GM23248 (cell line): ENCODE measurements around the gene SLC2A9. TPM values are rescaled to one million over a fixed set of nuclear protein-coding genes. Genes with fewer than 3 reads are reported as not detected.

Experiments
- DNase-seq: peaks from one replicate; pipeline ENCODE4 v3.0.0-alpha.2; 2015
- H2AFZ ChIP-seq: fragments of 200-600 bp; sonication (generic); 2 replicates; pipeline ENCODE4 v1.6.1; 2016; ENCODE audit warnings: antibody characterized with exemption
- H3F3A ChIP-seq: fragments of 200-600 bp; sonication (generic); 2 replicates; pipeline ENCODE4 v1.6.1; 2016; ENCODE audit warnings: mild to moderate bottlenecking, antibody characterized with exemption, mixed run types; ENCODE audit not compliant: insufficient read depth
- H3K27ac ChIP-seq: fragments of 200-600 bp; sonication (generic); 2 replicates; pipeline ENCODE4 v1.5.1; 2016; ENCODE audit warnings: mild to moderate bottlenecking
- H3K27me3 ChIP-seq: fragments of 200-600 bp; sonication (generic); replicated peaks from 2 replicates; pipeline ENCODE4 v1.6.1; 2016; ENCODE audit warnings: mild to moderate bottlenecking; ENCODE audit not compliant: insufficient read depth
- H3K36me3 ChIP-seq: fragments of 200-600 bp; sonication (generic); 2 replicates; pipeline ENCODE4 v1.6.1; 2016; ENCODE audit warnings: low read depth, mild to moderate bottlenecking
- H3K4me1 ChIP-seq: fragments of 200-600 bp; sonication (generic); 2 replicates; pipeline ENCODE4 v1.6.1; 2016; ENCODE audit warnings: mild to moderate bottlenecking; ENCODE audit not compliant: insufficient read depth
- H3K4me2 ChIP-seq: fragments of 200-600 bp; sonication (generic); one replicate; pipeline ENCODE4 v1.6.1; 2016; ENCODE audit warnings: mild to moderate bottlenecking; ENCODE audit not compliant: unreplicated experiment
- H3K4me3 ChIP-seq: fragments of 200-600 bp; sonication (generic); 2 replicates; pipeline ENCODE4 v1.5.1; 2016; ENCODE audit warnings: mild to moderate bottlenecking
- H3K79me2 ChIP-seq: fragments of 200-600 bp; sonication (generic); 2 replicates; pipeline ENCODE4 v1.6.1; 2016; ENCODE audit warnings: mild to moderate bottlenecking; ENCODE audit not compliant: insufficient read depth
- H3K9ac ChIP-seq: fragments of 200-600 bp; sonication (generic); 2 replicates; pipeline ENCODE4 v1.6.1; 2016; ENCODE audit warnings: mild to moderate bottlenecking
- H3K9me2 ChIP-seq: fragments of 200-600 bp; sonication (generic); 2 replicates; pipeline ENCODE4 v1.6.1; 2016; ENCODE audit warnings: mixed run types, mild to moderate bottlenecking, moderate library complexity; ENCODE audit not compliant: insufficient read depth
- H3K9me3 ChIP-seq: fragments of 200-600 bp; sonication (generic); one replicate; pipeline ENCODE4 v1.6.1; 2017; ENCODE audit warnings: low read depth
- H4K20me1 ChIP-seq: fragments of 200-600 bp; sonication (generic); 2 replicates; pipeline ENCODE4 v1.6.0; 2016; ENCODE audit not compliant: insufficient read depth
- EZH2 ChIP-seq: fragments of 200-600 bp; sonication (generic); IDR thresholded peaks from 2 replicates; pipeline ENCODE4 v1.6.1; 2018; ENCODE audit warnings: antibody characterized with exemption, mild to moderate bottlenecking; ENCODE audit not compliant: insufficient read depth, poor library complexity, severe bottlenecking
- EZH2phosphoT487 ChIP-seq: fragments of 200-600 bp; sonication (generic); IDR thresholded peaks from 2 replicates; pipeline ENCODE4 v1.6.1; 2018; ENCODE audit warnings: antibody characterized with exemption, moderate library complexity, mild to moderate bottlenecking, low read depth; ENCODE audit not compliant: insufficient read depth
- WGBS, 2 experiments: methylation state at CpG; one replicate each; pipeline ENCODE4 v1.1.6; 2015 to 2017; ENCODE audit warnings: low lambda C conversion rate in 2 of 2, low coverage in 1 of 2; ENCODE audit errors: missing lambda C conversion rate in 2 of 2; 5-methylcytosine and 5-hydroxymethylcytosine counted together
- in situ Hi-C: fragments of 300-500 bp; cut with MboI; formaldehyde crosslinking; loops from 2 replicates; pipeline ENCODE4 v1.15.0; 2020
- polyA plus RNA-seq: library from polyadenylated mRNA; unstranded; fragments of >200 nt; fragmentation: Nextera tagmentation; extraction: Ambion mirVana; gene quantifications from 2 replicates; pipeline ENCODE4 v1.2.1, GENCODE V29; 2016
- total RNA-seq: library from RNA; depleted of rRNA; stranded (reverse); fragments of >200 nt; shearing (Covaris generic); gene quantifications from 2 replicates; pipeline ENCODE4 v1.2.3, GENCODE V29; 2014

The SLC2A9 gene
- total and polyA plus RNA-seq, 2 experiments from 2014 or later: 2.8 to 3.5 TPM

- 79 to 84% methylated on average over 6 of the region's 6 CpGs for WGBS, 2 experiments
- Histone ChIP-seq H3K9me3 (no peaks in the 10 kb centered on the region), H3K4me1 (no peaks in the 10 kb centered on the region), H3F3A (no peaks in the 10 kb centered on the region), H4K20me1 (no peaks in the 10 kb centered on the region), H3K4me3 (no peak overlapping the region), H3K27me3 (no peaks in the 10 kb centered on the region), H3K4me2 (no peak overlapping the region), H3K9me2 (no peaks in the 10 kb centered on the region), H3K36me3 (no peaks in the 10 kb centered on the region), H3K27ac (no peak overlapping the region), H3K9ac (no peak overlapping the region), H3K79me2 (no peaks in the 10 kb centered on the region), H2AFZ (no peak overlapping the region)
- no peak for DNase-seq
- TF ChIP-seq EZH2phosphoT487: no peak
- no peak for TF ChIP-seq EZH2
- in situ Hi-C loops: no loop called here
Observed at GRCh38 chr4:9970399-9971011, 50.8 kb downstream of the SLC2A9 start.

GRCh38 chr4:9969526-9970398 lies 51.5 kb downstream of the SLC2A9 start:
- in situ Hi-C loops: no loop called here
- Histone ChIP-seq H3K36me3 (no peaks in the 10 kb centered on the region), H3K9ac (no peak overlapping the region), H3K9me3 (no peaks in the 10 kb centered on the region), H3K27me3 (no peaks in the 10 kb centered on the region), H3K4me3 (no peak overlapping the region), H3K9me2 (no peaks in the 10 kb centered on the region), H3K4me2 (no peak overlapping the region), H3K27ac (no peak overlapping the region), H3F3A (no peaks in the 10 kb centered on the region), H3K4me1 (no peaks in the 10 kb centered on the region), H4K20me1 (no peaks in the 10 kb centered on the region), H2AFZ (no peak overlapping the region), H3K79me2 (no peaks in the 10 kb centered on the region)
- no peak for DNase-seq
- no peak for TF ChIP-seq EZH2phosphoT487
- TF ChIP-seq EZH2: no peak
- WGBS, 2 experiments: 73 to 80% methylated on average over 7 of the region's 7 CpGs

GRCh38 chr4:9968472-9968871 lies 52.8 kb downstream of the SLC2A9 start:
- Histone ChIP-seq H3F3A (no peaks in the 10 kb centered on the region), H3K9me3 (no peaks in the 10 kb centered on the region), H3K27ac (no peak overlapping the region), H3K27me3 (no peaks in the 10 kb centered on the region), H2AFZ (no peak overlapping the region), H3K9ac (no peak overlapping the region), H3K4me3 (no peak overlapping the region), H3K79me2 (no peaks in the 10 kb centered on the region), H4K20me1 (no peaks in the 10 kb centered on the region), H3K4me2 (no peak overlapping the region), H3K9me2 (no peaks in the 10 kb centered on the region), H3K36me3 (no peaks in the 10 kb centered on the region), H3K4me1 (no peaks in the 10 kb centered on the region)
- TF ChIP-seq EZH2 (no peak), EZH2phosphoT487 (no peak)
- DNase-seq: no peak
- in situ Hi-C loops: no loop called here

DNA sequence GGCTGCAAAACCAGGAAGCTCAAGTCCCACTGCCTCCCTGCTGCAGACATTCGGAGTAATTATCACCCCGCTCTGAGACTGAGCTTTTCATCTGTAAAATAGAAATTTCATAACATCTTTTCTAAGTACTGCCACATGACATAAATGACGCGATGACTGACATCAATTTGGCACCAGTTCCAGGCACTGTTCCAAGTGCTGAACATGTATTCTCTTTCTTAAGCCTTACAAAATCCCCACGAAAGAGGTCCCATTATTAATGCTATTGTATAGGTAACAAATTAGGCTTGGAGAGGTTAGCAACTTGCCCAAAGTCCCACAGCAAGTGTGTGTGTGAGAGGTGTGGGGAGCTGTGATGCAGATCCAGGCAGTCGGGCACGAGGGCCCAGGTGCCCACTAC lies 56.4 kb downstream of the SLC2A9 start:
- Histone ChIP-seq H3F3A (no peaks in the 10 kb centered on the region), H4K20me1 (no peaks in the 10 kb centered on the region), H3K36me3 (no peaks in the 10 kb centered on the region), H3K4me1 (no peaks in the 10 kb centered on the region), H3K9ac (no peak overlapping the region), H3K9me2 (no peaks in the 10 kb centered on the region), H3K4me3 (no peak overlapping the region), H3K27ac (no peak overlapping the region), H2AFZ (no peak overlapping the region), H3K27me3 (no peaks in the 10 kb centered on the region), H3K9me3 (peaks cover 4% of the 10 kb centered on the region), H3K4me2 (no peak overlapping the region), H3K79me2 (no peaks in the 10 kb centered on the region)
- no peak for DNase-seq
- TF ChIP-seq EZH2phosphoT487 (no peak), EZH2 (no peak)
- 43 to 44% methylated on average over 7 of the region's 7 CpGs for WGBS, 2 experiments
- in situ Hi-C loops: no loop called here
